Suprapubic skin (tissue), 4 donors: ENCODE data around the gene SCD5.

Experiments
- EP300 ChIP-seq: sonication (generic); formaldehyde crosslinking; IDR thresholded peaks from one replicate; pipeline ENCODE4 v1.6.1; 2017; ENCODE audit warnings: antibody characterized with exemption
- POLR2A ChIP-seq, 2 donors: fragments of 450-650 bp; IDR thresholded peaks; one replicate each; pipeline ENCODE4 v1.6.1; 2017; ENCODE audit warnings: antibody characterized with exemption in 2 of 2, mild to moderate bottlenecking in 2 of 2, moderate library complexity in 2 of 2
- POLR2AphosphoS5 ChIP-seq, 3 donors: sonication (generic); formaldehyde crosslinking; IDR thresholded peaks; one replicate each; pipeline ENCODE4 v1.6.1; 2017; ENCODE audit warnings: antibody characterized with exemption in 3 of 3
- TF ChIP-seq, protein P1 (sequence below), 2 donors: fragments of 200-600 bp in 1 of 2; fragments of 450-650 bp in 1 of 2; sonication (generic) in 1 of 2; IDR thresholded peaks; one replicate each; pipeline ENCODE4 v1.5.1; 2016 to 2019; ENCODE audit warnings: antibody characterized with exemption in 2 of 2, mild to moderate bottlenecking in 1 of 2, moderate library complexity in 1 of 2

DNA sequence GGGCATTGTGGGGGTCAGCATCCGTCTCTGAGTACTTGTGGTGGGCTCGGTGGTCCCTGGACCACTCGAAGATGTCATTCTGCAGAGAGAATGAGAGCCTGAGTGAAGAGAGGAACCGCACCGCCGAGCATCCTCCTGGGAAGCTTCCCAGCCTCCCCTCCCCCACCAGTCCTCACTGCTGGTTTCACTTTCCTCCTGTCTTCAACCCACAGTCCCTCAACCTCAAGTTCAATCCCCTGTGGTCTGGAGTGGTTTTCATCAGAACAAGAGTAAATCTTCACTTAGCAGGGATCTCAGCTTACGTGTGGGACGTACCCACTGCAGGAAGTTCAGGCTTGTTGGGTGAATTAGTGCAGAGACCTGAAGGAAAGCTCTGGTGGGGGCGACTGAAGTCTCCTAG, 117.8 kb downstream of the SCD5 start:
- no peak for TF ChIP-seq EP300
- TF ChIP-seq, protein P1, sequence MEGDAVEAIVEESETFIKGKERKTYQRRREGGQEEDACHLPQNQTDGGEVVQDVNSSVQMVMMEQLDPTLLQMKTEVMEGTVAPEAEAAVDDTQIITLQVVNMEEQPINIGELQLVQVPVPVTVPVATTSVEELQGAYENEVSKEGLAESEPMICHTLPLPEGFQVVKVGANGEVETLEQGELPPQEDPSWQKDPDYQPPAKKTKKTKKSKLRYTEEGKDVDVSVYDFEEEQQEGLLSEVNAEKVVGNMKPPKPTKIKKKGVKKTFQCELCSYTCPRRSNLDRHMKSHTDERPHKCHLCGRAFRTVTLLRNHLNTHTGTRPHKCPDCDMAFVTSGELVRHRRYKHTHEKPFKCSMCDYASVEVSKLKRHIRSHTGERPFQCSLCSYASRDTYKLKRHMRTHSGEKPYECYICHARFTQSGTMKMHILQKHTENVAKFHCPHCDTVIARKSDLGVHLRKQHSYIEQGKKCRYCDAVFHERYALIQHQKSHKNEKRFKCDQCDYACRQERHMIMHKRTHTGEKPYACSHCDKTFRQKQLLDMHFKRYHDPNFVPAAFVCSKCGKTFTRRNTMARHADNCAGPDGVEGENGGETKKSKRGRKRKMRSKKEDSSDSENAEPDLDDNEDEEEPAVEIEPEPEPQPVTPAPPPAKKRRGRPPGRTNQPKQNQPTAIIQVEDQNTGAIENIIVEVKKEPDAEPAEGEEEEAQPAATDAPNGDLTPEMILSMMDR (IDR thresholded peaks at IDR 0.05): no peak
- TF ChIP-seq POLR2A (IDR thresholded peaks at IDR 0.05): no peak
- no peak for TF ChIP-seq POLR2AphosphoS5 (IDR thresholded peaks at IDR 0.05)
